Heart right ventricle (tissue), 16 donors: ENCODE data around the gene INCA1. TPM values are rescaled to one million over a fixed set of nuclear protein-coding genes. Genes with fewer than 3 reads are reported as not detected.

Experiments
- ATAC-seq, 8 donors: fragments of 200-7000 bp; cut with Tn5 transposase; one replicate each; pipeline ENCODE4 v1.9.1; 2020; ENCODE audit warnings: mild to moderate bottlenecking in 8 of 8, moderate library complexity in 8 of 8, moderate number of reproducible peaks in 1 of 8
- DNase-seq, 2 donors: peaks; one replicate each; pipeline ENCODE4 v3.0.0-alpha.2; 2020
- H3K27ac ChIP-seq, 10 donors: fragments of 200-600 bp; sonication (generic) in 2 of 10; one replicate each; pipeline versions ENCODE4 v1.5.0 to v1.8.0; 2020 to 2022; ENCODE audit warnings: mild to moderate bottlenecking in 3 of 10
- H3K27me3 ChIP-seq, 7 donors: fragments of 200-600 bp; one replicate each; pipeline ENCODE4 v1.8.0; 2021 to 2022; ENCODE audit warnings: mild to moderate bottlenecking in 2 of 7
- H3K36me3 ChIP-seq, 9 donors: fragments of 200-600 bp; sonication (generic) in 1 of 9; one replicate each; pipeline versions ENCODE4 v1.5.0 to v1.8.0; 2020 to 2022; ENCODE audit warnings: mild to moderate bottlenecking in 2 of 9
- H3K4me1 ChIP-seq, 9 donors: fragments of 200-600 bp; sonication (generic) in 1 of 9; one replicate each; pipeline versions ENCODE4 v1.5.0 to v1.8.0; 2020 to 2022; ENCODE audit warnings: mild to moderate bottlenecking in 4 of 9
- H3K4me3 ChIP-seq, 10 donors: fragments of 200-600 bp; sonication (generic) in 2 of 10; one replicate each; pipeline versions ENCODE4 v1.5.0 to v1.8.0; 2020 to 2022; ENCODE audit warnings: mild to moderate bottlenecking in 7 of 10, moderate library complexity in 2 of 10
- H3K9me3 ChIP-seq, 11 donors: fragments of 200-600 bp in 10 of 11; sonication (generic) in 2 of 11; one replicate each; pipeline versions ENCODE4 v1.5.0 to v1.8.0; 2013 to 2022; ENCODE audit warnings: mild to moderate bottlenecking in 2 of 11, control low read depth in 1 of 11, moderate library complexity in 1 of 11
- WGBS, 2 donors: extraction: QIAGEN DNeasy Blood & Tissue Kit; methylation state at CpG; one replicate each; pipeline ENCODE4 v1.1.7; 2013; ENCODE audit warnings: inconsistent platforms in 1 of 2; 5-methylcytosine and 5-hydroxymethylcytosine counted together
- intact Hi-C, 10 donors: fragments of 100-400 bp; cut with DNase I; formaldehyde crosslinking; loops; one replicate each; pipeline versions ENCODE4 v1.11.1 to v1.14.2; 2022
- microRNA-seq, 2 donors: library from miRNA; unstranded; fragments of <30 nt; microRNA quantifications; one replicate each; pipeline ENCODE4 v1.2.0, GENCODE V29; 2021
- polyA plus RNA-seq, 2 donors: library from polyadenylated mRNA; stranded (reverse); fragments of 200-250 nt; gene quantifications; one replicate each; pipeline ENCODE4 v1.2.3, GENCODE V29; 2013
- total RNA-seq, 10 donors: library from RNA; stranded (reverse); fragmentation: NEBNext Ultra II Directional in 3 of 10; extraction: Animal tissue kit (Norgen Biotek cat#: 25700) in 3 of 10; gene quantifications; one replicate each; pipeline versions ENCODE4 v1.2.1 to v1.2.4, GENCODE V29; 2021 to 2023
- TF ChIP-seq, protein P1 (sequence below), 9 donors: fragments of 200-600 bp; sonication (generic) in 2 of 9; IDR thresholded peaks; one replicate each; pipeline versions ENCODE4 v1.5.0 to v1.8.0; 2021 to 2022; ENCODE audit warnings: antibody characterized with exemption in 9 of 9, mild to moderate bottlenecking in 5 of 9, moderate library complexity in 1 of 9
- donor health status: Arrhythmogenic right ventricular cardiomyopathy.
- donor health status: ischemic (EF 13 %, LVEDD 7.1; RV severe dilation, severe dysfunction).
- donor health status: healthy with polysubstance abuse.
- donor health status: DM: no; HTN: yes; CAD: no.
- donor health status: DM: no; HTN: no; CAD: no.
- donor health status: ischemic (EF 25% LVEDD 6.9; RV normal size, moderate dysfunction).
- donor health status: ischemic (EF 25% LVEDD 5.7; RV mildly dilated, moderate dysfunction).
- donor health status: healthy.
- donor health status: DM: yes; HTN: yes; CAD: no.
- donor health status: Ischemic cardiomyopathy.
- donor health status: ischemic (EF 35%, LVEDD 5.7; RV mildly dilated, moderate dysfunction).
- donor health status: nonischemic (EF 11% LVEDD 7.7; RV severe dilation, severe dysfunction).
- donor health status: DM: yes; HTN: yes; CAD: no.
- donor health status: PGD.
- donor health status: ischemic (EF 29% LVEDD 5.4; RV normal size, mild dysfunction).
- donor health status: nonischemic (EF 23%, LVEDD 6.1; RV moderate dilation, normal function).

The INCA1 gene
- total and polyA plus RNA-seq, 12 donors, result 0.83 to 7.8 (median 2.2) TPM

DNA sequence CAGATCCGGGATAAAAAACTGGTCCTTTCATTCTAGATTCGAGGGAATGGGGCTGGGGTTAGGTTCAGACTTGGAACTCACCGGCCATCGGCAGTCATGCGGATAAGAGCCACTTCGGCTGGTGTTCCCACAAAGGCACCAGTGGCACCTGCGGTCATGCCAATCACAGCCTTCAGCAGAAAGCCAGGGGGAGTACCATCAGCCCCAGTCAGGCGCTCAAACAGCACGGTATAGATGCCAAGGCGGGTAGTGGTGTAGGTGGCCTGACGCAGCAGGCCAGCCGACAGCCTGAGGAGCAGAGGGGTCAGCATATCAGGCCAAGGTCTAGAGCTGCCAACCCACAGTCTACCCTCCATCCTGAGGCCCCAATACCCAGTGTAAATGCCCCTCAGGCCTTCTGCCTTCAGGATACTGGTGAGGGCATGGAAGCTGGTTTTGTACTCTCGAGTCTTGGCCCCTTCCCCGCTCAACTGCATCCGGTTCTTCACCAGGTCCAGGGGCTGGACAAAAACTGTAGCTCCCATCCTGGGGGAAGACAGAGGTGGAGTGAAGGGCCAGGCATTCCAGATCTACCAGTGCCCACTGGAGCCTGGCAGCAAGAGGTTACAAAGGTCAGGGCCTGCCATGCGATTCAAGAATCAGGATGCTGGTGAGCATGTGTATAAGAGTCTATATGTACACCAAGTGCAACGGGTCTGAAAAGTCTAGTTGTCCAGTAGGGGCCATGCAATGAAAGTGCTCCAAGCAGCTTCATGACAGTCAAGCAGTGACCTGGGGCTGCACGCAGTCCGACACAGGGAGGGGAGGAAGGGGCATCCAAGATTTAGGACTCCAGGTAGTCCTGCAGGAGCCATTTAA is 58.4 kb downstream of the INCA1 start:
- intact Hi-C loops, result loop anchor here in 3 of 10 donors (1.0 to 10.0 kb wide), 2 partner anchors 30 to 46 kb away; partner anchors contain the start of gene CAMTA2 (in 2 of the 3)
- DNase-seq (no peak), ATAC-seq (peak in 2 of 8 donors; percentile 2 to 8)
- peaks cover 0 to 57% (median 19%) of the 10 kb centered on the region in 9 donors for H3K36me3 ChIP-seq
- 38 to 49% methylated on average over 19 of the region's 19 CpGs for WGBS, 2 donors
- H3K9me3 ChIP-seq, result no peaks in the 10 kb centered on the region
- H3K4me1 ChIP-seq, result peaks cover 20 to 62% (median 44%) of the 10 kb centered on the region in 9 donors
- no peaks in the 10 kb centered on the region for H3K27me3 ChIP-seq
- TF ChIP-seq, protein P1, sequence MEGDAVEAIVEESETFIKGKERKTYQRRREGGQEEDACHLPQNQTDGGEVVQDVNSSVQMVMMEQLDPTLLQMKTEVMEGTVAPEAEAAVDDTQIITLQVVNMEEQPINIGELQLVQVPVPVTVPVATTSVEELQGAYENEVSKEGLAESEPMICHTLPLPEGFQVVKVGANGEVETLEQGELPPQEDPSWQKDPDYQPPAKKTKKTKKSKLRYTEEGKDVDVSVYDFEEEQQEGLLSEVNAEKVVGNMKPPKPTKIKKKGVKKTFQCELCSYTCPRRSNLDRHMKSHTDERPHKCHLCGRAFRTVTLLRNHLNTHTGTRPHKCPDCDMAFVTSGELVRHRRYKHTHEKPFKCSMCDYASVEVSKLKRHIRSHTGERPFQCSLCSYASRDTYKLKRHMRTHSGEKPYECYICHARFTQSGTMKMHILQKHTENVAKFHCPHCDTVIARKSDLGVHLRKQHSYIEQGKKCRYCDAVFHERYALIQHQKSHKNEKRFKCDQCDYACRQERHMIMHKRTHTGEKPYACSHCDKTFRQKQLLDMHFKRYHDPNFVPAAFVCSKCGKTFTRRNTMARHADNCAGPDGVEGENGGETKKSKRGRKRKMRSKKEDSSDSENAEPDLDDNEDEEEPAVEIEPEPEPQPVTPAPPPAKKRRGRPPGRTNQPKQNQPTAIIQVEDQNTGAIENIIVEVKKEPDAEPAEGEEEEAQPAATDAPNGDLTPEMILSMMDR (IDR thresholded peaks at IDR 0.05), result peak in 1 of 9 donors; percentile 13
- H3K27ac ChIP-seq, result peak overlapping the region; percentile 89 to 98 (median 94)
- H3K4me3 ChIP-seq, result peak overlapping the region; percentile 50 to 95 (median 85)

Small RNA genes lying within 50 kb of the gene (microRNA-seq; reads per million reads assigned to microRNA genes)
- gene MIR6864, result 0 reads per million in 2 donors
- 0 to 0.51 reads per million in 2 donors for gene MIR6865

Other genes starting within 250 kb of the INCA1 start
- gene TM4SF5, start 225.6 kb downstream of the INCA1 start, total RNA-seq, result not detected
- not detected for gene TM4SF5, start 225.6 kb downstream of the INCA1 start, polyA plus RNA-seq
- 1 to 10 TPM in 1 of 10 donors, under 1 TPM in 7, not detected in 2; 0.38 to 2.1 (median 0.59) TPM for gene VMO1, start 211.2 kb downstream of the INCA1 start, total RNA-seq
- 1 to 10 TPM; 1.2 to 1.8 TPM for gene VMO1, start 211.2 kb downstream of the INCA1 start, polyA plus RNA-seq
- under 1 TPM in 1 of 10 donors, not detected in 9; 0.25 TPM for gene GLTPD2, start 208.6 kb downstream of the INCA1 start, total RNA-seq
- not detected for gene GLTPD2, start 208.6 kb downstream of the INCA1 start, polyA plus RNA-seq
- 100 to 1,000 TPM; 160 to 221 (median 176) TPM for gene PSMB6, start 201.4 kb downstream of the INCA1 start, total RNA-seq
- gene PSMB6, start 201.4 kb downstream of the INCA1 start, polyA plus RNA-seq, result 100 to 1,000 TPM; 151 to 386 TPM
- gene PLD2, start 190.4 kb downstream of the INCA1 start, total RNA-seq, result 10 to 100 TPM in 6 of 10 donors, 1 to 10 TPM in 4; 6.4 to 18.6 (median 10.4) TPM
- gene PLD2, start 190.4 kb downstream of the INCA1 start, polyA plus RNA-seq, result 10 to 100 TPM in 1 of 2 donors, 1 to 10 TPM in 1; 5.6 to 20.7 TPM
- gene MINK1, start 164.2 kb downstream of the INCA1 start, total RNA-seq, result 10 to 100 TPM; 26.4 to 54.1 (median 33.5) TPM
- 10 to 100 TPM; 17.3 to 52.3 TPM for gene MINK1, start 164.2 kb downstream of the INCA1 start, polyA plus RNA-seq
- gene C17orf107, start 98.0 kb downstream of the INCA1 start, total RNA-seq, result under 1 TPM in 9 of 10 donors, not detected in 1; 0.28 to 0.86 (median 0.39) TPM
- gene C17orf107, start 98.0 kb downstream of the INCA1 start, polyA plus RNA-seq, result under 1 TPM; 0.44 to 0.57 TPM
- 1 to 10 TPM in 3 of 10 donors, under 1 TPM in 7; 0.19 to 1.6 (median 0.53) TPM for gene CHRNE, start 94.4 kb downstream of the INCA1 start, total RNA-seq
- under 1 TPM; 0.44 to 0.71 TPM for gene CHRNE, start 94.4 kb downstream of the INCA1 start, polyA plus RNA-seq
- gene GP1BA, start 65.2 kb downstream of the INCA1 start, total RNA-seq, result under 1 TPM in 5 of 10 donors, not detected in 5; 0.15 to 0.53 (median 0.39) TPM
- gene GP1BA, start 65.2 kb downstream of the INCA1 start, polyA plus RNA-seq, result under 1 TPM; 0.04 to 0.15 TPM
- gene SLC25A11, start 57.5 kb downstream of the INCA1 start, total RNA-seq, result 100 to 1,000 TPM; 181 to 312 (median 242) TPM
- gene SLC25A11, start 57.5 kb downstream of the INCA1 start, polyA plus RNA-seq, result 100 to 1,000 TPM; 126 to 127 TPM
- gene RNF167, start 57.3 kb downstream of the INCA1 start, total RNA-seq, result 100 to 1,000 TPM in 1 of 10 donors, 10 to 100 TPM in 9; 65.0 to 104 (median 80.9) TPM
- gene RNF167, start 57.3 kb downstream of the INCA1 start, polyA plus RNA-seq, result 100 to 1,000 TPM; 132 to 202 TPM
- 100 to 1,000 TPM; 144 to 376 (median 160) TPM for gene PFN1, start 49.0 kb downstream of the INCA1 start, total RNA-seq
- 100 to 1,000 TPM; 170 to 830 TPM for gene PFN1, start 49.0 kb downstream of the INCA1 start, polyA plus RNA-seq
- gene ENO3, start 46.4 kb downstream of the INCA1 start, total RNA-seq, result 1,000 to 10,000 TPM in 2 of 10 donors, 100 to 1,000 TPM in 8; 609 to 1,418 (median 746) TPM
- 1,000 to 10,000 TPM in 1 of 2 donors, 100 to 1,000 TPM in 1; 143 to 1,668 TPM for gene ENO3, start 46.4 kb downstream of the INCA1 start, polyA plus RNA-seq
- 100 to 1,000 TPM in 9 of 10 donors, 10 to 100 TPM in 1; 95.5 to 189 (median 135) TPM for gene SPAG7, start 29.7 kb downstream of the INCA1 start, total RNA-seq
- 100 to 1,000 TPM; 134 to 157 TPM for gene SPAG7, start 29.7 kb downstream of the INCA1 start, polyA plus RNA-seq
- 10 to 100 TPM; 26.0 to 42.0 (median 33.7) TPM for gene CAMTA2, start 9.8 kb downstream of the INCA1 start, total RNA-seq
- 10 to 100 TPM; 43.1 to 74.3 TPM for gene CAMTA2, start 9.8 kb downstream of the INCA1 start, polyA plus RNA-seq
- 100 to 1,000 TPM; 565 to 826 (median 598) TPM for gene KIF1C, start 428 bp upstream of the INCA1 start, total RNA-seq
- 100 to 1,000 TPM; 141 to 158 TPM for gene KIF1C, start 428 bp upstream of the INCA1 start, polyA plus RNA-seq
- under 1 TPM in 3 of 10 donors, not detected in 7; 0.11 to 0.14 (median 0.12) TPM for gene SLC52A1, start 37.9 kb upstream of the INCA1 start, total RNA-seq
- not detected for gene SLC52A1, start 37.9 kb upstream of the INCA1 start, polyA plus RNA-seq
- gene ZFP3, start 80.9 kb upstream of the INCA1 start, total RNA-seq, result 10 to 100 TPM in 8 of 10 donors, 1 to 10 TPM in 2; 7.6 to 14.6 (median 12.2) TPM
- gene ZFP3, start 80.9 kb upstream of the INCA1 start, polyA plus RNA-seq, result 1 to 10 TPM; 3.1 to 4.5 TPM
- gene ZNF232, start 114.4 kb upstream of the INCA1 start, total RNA-seq, result 1 to 10 TPM; 2.1 to 5.8 (median 4.4) TPM
- 1 to 10 TPM; 3.6 to 4.3 TPM for gene ZNF232, start 114.4 kb upstream of the INCA1 start, polyA plus RNA-seq
- 1 to 10 TPM in 2 of 10 donors, under 1 TPM in 7, not detected in 1; 0.05 to 1.6 (median 0.06) TPM for gene USP6, start 118.5 kb upstream of the INCA1 start, total RNA-seq
- gene USP6, start 118.5 kb upstream of the INCA1 start, polyA plus RNA-seq, result under 1 TPM; 0.01 to 0.07 TPM
- 1 to 10 TPM; 4.0 to 9.1 (median 6.7) TPM for gene ZNF594, start 194.3 kb upstream of the INCA1 start, total RNA-seq
- gene ZNF594, start 194.3 kb upstream of the INCA1 start, polyA plus RNA-seq, result 1 to 10 TPM; 1.4 to 3.6 TPM
- 1 to 10 TPM in 2 of 10 donors, under 1 TPM in 8; 0.11 to 9.7 (median 0.73) TPM for gene SCIMP, start 237.3 kb upstream of the INCA1 start, total RNA-seq
- 1 to 10 TPM in 1 of 2 donors, under 1 TPM in 1; 0.15 to 1.0 TPM for gene SCIMP, start 237.3 kb upstream of the INCA1 start, polyA plus RNA-seq